HepG2 (cell line): Measurements from ENCODE around the gene SMIM41. TPM values are rescaled to one million over a fixed set of nuclear protein-coding genes. Genes with fewer than 3 reads are reported as not detected.

ENCODE experiments used
- ESRRA ChIP-seq: sonication (generic); formaldehyde crosslinking; IDR thresholded peaks from 2 replicates; pipeline ENCODE4 v1.5.1; 2020; ENCODE audit warnings: mild to moderate bottlenecking, low read depth, missing genetic modification reagents
- MED8 ChIP-seq: sonication (generic); formaldehyde crosslinking; IDR thresholded peaks from 2 replicates; pipeline ENCODE4 v1.8.1; 2023; ENCODE audit warnings: mild to moderate bottlenecking, missing genetic modification reagents; ENCODE audit not compliant: insufficient replicate concordance
- NR1H2 ChIP-seq: sonication (generic); formaldehyde crosslinking; IDR thresholded peaks from 2 replicates; pipeline ENCODE4 v1.8.1; 2022; ENCODE audit warnings: low read depth, missing genetic modification reagents, borderline replicate concordance
- PHF5A ChIP-seq: IDR thresholded peaks from one replicate; pipeline ENCODE4 v1.6.1; 2018; ENCODE audit warnings: low read depth, missing genetic modification reagents; ENCODE audit not compliant: unreplicated experiment
- RFXANK ChIP-seq: IDR thresholded peaks from 2 replicates; pipeline ENCODE4 v1.6.1; 2016
- SIN3A ChIP-seq: IDR thresholded peaks from 2 replicates; pipeline ENCODE4 v1.6.1; 2011; ENCODE audit warnings: low read depth, mild to moderate bottlenecking, control low read depth, low read length, borderline replicate concordance
- SKI ChIP-seq: fragments of 450-650 bp; IDR thresholded peaks from one replicate; pipeline ENCODE4 v1.6.1; 2018; ENCODE audit warnings: mild to moderate bottlenecking; ENCODE audit not compliant: partially characterized antibody
- ZC3H13 ChIP-seq: sonication (generic); formaldehyde crosslinking; IDR thresholded peaks from 2 replicates; pipeline ENCODE4 v1.8.1; 2023; ENCODE audit warnings: mild to moderate bottlenecking, missing genetic modification reagents, moderate library complexity
- ZNF101 ChIP-seq: sonication (generic); formaldehyde crosslinking; IDR thresholded peaks from 2 replicates; pipeline ENCODE4 v1.4.0; 2020; ENCODE audit warnings: mild to moderate bottlenecking, low read depth, missing genetic modification reagents, borderline replicate concordance
- ZNF121 ChIP-seq: sonication (generic); formaldehyde crosslinking; IDR thresholded peaks from 2 replicates; pipeline ENCODE4 v1.5.0; 2020; ENCODE audit warnings: mild to moderate bottlenecking, missing genetic modification reagents
- ZNF44 ChIP-seq: sonication (generic); formaldehyde crosslinking; IDR thresholded peaks from 2 replicates; pipeline ENCODE4 v1.5.1; 2020; ENCODE audit warnings: mild to moderate bottlenecking, missing genetic modification reagents
- ZNF530 ChIP-seq: sonication (generic); formaldehyde crosslinking; IDR thresholded peaks from 2 replicates; pipeline ENCODE4 v1.5.0; 2020; ENCODE audit warnings: low read depth, mild to moderate bottlenecking, missing genetic modification reagents
- ZNF550 ChIP-seq: sonication (generic); formaldehyde crosslinking; IDR thresholded peaks from 2 replicates; pipeline ENCODE4 v1.4.0; 2020; ENCODE audit warnings: mild to moderate bottlenecking, missing genetic modification reagents, borderline replicate concordance
- polyA plus RNA-seq, 8 experiments: library from polyadenylated mRNA; depleted of rRNA in 3 of 8; stranded (reverse) in 7 of 8; unstranded in 1 of 8; fragments of >200 nt; fragmentation: Illumina TruSeq in 4 of 8; extraction: Trizol in 4 of 8; gene quantifications; 2 replicates each; pipeline versions ENCODE4 v1.2.1 to v1.2.3, GENCODE V29; 2011 to 2016; ENCODE audit warnings: low read depth in 4 of 8, missing spikeins in 1 of 8, mixed read lengths in 1 of 8; ENCODE audit not compliant: insufficient read depth in 1 of 8
- total RNA-seq, 5 experiments: library from RNA; depleted of rRNA; stranded (reverse); fragments of >200 nt; fragmentation: Illumina TruSeq; extraction: Trizol; gene quantifications; 2 replicates each; pipeline ENCODE4 v1.2.3, GENCODE V29; 2016; ENCODE audit warnings: low read depth in 1 of 5
- TF ChIP-seq, protein P1 (sequence below): sonication (generic); formaldehyde crosslinking; IDR thresholded peaks from 2 replicates; pipeline ENCODE4 v1.4.0; 2020; ENCODE audit warnings: mild to moderate bottlenecking, missing genetic modification reagents
- TF ChIP-seq, protein P2 (sequence below): sonication (generic); formaldehyde crosslinking; IDR thresholded peaks from 2 replicates; pipeline ENCODE4 v1.8.1; 2023; ENCODE audit warnings: mild to moderate bottlenecking, missing genetic modification reagents
- TF ChIP-seq, protein P3 (sequence below): sonication (generic); formaldehyde crosslinking; IDR thresholded peaks from 2 replicates; pipeline ENCODE4; 2020; ENCODE audit warnings: missing genetic modification reagents, mild to moderate bottlenecking, borderline replicate concordance
- TF ChIP-seq, protein P4 (sequence below): sonication (generic); formaldehyde crosslinking; IDR thresholded peaks from 2 replicates; pipeline ENCODE4 v1.4.0; 2020; ENCODE audit warnings: missing genetic modification reagents
- TF ChIP-seq, protein P5 (sequence below): sonication (generic); formaldehyde crosslinking; IDR thresholded peaks from 2 replicates; pipeline ENCODE4 v1.8.0; 2022; ENCODE audit warnings: mild to moderate bottlenecking, missing genetic modification reagents

SMIM41 gene
- total and polyA plus RNA-seq, 2 of the 13 experiments (the other 11 are each of a cell fraction or from before 2014, with no cell fraction given): not detected

DNA sequence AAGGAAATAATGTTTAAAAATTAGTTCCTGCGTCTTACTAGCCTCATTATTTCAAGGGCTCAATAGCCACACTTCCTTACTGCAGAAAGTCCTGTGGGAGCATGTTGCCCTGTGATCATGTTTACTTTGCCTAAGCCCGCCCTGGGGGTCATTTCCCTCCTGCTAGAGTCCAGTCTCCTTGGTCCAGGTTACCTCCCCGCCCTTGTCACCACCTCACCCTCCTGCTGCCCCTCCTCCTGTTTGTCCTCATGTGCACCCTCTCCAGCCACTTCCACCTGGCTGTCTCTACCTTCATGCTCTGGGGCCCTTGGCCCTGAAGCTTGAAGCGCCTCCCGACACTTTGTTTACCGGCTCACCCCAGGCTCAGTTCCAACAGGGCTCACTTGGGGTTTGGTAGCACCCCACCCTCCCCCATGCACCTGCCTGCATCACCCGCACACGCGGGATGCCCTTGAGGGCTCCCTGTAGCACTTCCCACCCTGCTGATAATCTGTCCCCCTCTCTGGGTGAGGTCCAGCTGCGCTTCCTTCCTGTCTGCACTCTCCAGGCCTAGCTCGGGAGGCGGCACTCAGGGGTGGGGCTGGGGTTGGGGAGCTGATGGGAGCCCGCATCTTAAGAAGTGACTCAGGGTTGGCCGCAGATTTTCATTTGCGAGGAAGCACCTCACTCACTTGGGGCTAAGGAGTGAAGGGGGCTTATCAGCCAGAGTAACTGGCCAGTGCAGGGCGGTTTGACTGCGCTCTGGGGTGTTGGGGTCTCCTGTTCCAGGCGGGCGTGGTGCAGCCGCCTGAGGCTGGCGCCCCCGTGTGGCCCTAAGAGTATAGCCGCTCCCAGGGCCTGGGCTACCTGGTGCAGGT is 40.1 kb downstream of the SMIM41 start (continued):
- TF ChIP-seq, protein P1, sequence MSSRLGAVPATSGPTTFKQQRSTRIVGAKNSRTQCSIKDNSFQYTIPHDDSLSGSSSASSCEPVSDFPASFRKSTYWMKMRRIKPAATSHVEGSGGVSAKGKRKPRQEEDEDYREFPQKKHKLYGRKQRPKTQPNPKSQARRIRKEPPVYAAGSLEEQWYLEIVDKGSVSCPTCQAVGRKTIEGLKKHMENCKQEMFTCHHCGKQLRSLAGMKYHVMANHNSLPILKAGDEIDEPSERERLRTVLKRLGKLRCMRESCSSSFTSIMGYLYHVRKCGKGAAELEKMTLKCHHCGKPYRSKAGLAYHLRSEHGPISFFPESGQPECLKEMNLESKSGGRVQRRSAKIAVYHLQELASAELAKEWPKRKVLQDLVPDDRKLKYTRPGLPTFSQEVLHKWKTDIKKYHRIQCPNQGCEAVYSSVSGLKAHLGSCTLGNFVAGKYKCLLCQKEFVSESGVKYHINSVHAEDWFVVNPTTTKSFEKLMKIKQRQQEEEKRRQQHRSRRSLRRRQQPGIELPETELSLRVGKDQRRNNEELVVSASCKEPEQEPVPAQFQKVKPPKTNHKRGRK (CRISPR knock-in tag): no peak
- TF ChIP-seq ZNF530 (CRISPR knock-in tag) (no peak), RFXANK (CRISPR knock-in tag) (no peak), ZC3H13 (no peak), PHF5A (no peak), SKI (peak; percentile 13), MED8 (no peak), SIN3A (no peak), ESRRA (CRISPR knock-in tag) (peak; percentile 71; the same call in 1 of the 2 replicates), ZNF44 (CRISPR knock-in tag) (no peak), ZNF121 (CRISPR knock-in tag) (0 out of 2 replicates have a peak, but pooled peaks have one; percentile 13), ZNF101 (CRISPR knock-in tag) (0 out of 2 replicates have a peak, but pooled peaks have one; percentile 34), NR1H2 (no peak), ZNF550 (CRISPR knock-in tag) (no peak)
- TF ChIP-seq, protein P2, sequence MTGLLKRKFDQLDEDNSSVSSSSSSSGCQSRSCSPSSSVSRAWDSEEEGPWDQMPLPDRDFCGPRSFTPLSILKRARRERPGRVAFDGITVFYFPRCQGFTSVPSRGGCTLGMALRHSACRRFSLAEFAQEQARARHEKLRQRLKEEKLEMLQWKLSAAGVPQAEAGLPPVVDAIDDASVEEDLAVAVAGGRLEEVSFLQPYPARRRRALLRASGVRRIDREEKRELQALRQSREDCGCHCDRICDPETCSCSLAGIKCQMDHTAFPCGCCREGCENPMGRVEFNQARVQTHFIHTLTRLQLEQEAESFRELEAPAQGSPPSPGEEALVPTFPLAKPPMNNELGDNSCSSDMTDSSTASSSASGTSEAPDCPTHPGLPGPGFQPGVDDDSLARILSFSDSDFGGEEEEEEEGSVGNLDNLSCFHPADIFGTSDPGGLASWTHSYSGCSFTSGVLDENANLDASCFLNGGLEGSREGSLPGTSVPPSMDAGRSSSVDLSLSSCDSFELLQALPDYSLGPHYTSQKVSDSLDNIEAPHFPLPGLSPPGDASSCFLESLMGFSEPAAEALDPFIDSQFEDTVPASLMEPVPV (CRISPR knock-in tag): no peak
- TF ChIP-seq, protein P3, sequence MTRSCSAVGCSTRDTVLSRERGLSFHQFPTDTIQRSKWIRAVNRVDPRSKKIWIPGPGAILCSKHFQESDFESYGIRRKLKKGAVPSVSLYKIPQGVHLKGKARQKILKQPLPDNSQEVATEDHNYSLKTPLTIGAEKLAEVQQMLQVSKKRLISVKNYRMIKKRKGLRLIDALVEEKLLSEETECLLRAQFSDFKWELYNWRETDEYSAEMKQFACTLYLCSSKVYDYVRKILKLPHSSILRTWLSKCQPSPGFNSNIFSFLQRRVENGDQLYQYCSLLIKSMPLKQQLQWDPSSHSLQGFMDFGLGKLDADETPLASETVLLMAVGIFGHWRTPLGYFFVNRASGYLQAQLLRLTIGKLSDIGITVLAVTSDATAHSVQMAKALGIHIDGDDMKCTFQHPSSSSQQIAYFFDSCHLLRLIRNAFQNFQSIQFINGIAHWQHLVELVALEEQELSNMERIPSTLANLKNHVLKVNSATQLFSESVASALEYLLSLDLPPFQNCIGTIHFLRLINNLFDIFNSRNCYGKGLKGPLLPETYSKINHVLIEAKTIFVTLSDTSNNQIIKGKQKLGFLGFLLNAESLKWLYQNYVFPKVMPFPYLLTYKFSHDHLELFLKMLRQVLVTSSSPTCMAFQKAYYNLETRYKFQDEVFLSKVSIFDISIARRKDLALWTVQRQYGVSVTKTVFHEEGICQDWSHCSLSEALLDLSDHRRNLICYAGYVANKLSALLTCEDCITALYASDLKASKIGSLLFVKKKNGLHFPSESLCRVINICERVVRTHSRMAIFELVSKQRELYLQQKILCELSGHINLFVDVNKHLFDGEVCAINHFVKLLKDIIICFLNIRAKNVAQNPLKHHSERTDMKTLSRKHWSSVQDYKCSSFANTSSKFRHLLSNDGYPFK (CRISPR knock-in tag): peak; percentile 65; the same call in 1 of the 2 replicates
- TF ChIP-seq, protein P4, sequence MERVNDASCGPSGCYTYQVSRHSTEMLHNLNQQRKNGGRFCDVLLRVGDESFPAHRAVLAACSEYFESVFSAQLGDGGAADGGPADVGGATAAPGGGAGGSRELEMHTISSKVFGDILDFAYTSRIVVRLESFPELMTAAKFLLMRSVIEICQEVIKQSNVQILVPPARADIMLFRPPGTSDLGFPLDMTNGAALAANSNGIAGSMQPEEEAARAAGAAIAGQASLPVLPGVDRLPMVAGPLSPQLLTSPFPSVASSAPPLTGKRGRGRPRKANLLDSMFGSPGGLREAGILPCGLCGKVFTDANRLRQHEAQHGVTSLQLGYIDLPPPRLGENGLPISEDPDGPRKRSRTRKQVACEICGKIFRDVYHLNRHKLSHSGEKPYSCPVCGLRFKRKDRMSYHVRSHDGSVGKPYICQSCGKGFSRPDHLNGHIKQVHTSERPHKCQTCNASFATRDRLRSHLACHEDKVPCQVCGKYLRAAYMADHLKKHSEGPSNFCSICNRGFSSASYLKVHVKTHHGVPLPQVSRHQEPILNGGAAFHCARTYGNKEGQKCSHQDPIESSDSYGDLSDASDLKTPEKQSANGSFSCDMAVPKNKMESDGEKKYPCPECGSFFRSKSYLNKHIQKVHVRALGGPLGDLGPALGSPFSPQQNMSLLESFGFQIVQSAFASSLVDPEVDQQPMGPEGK (CRISPR knock-in tag): peak; percentile 89
- TF ChIP-seq, protein P5, sequence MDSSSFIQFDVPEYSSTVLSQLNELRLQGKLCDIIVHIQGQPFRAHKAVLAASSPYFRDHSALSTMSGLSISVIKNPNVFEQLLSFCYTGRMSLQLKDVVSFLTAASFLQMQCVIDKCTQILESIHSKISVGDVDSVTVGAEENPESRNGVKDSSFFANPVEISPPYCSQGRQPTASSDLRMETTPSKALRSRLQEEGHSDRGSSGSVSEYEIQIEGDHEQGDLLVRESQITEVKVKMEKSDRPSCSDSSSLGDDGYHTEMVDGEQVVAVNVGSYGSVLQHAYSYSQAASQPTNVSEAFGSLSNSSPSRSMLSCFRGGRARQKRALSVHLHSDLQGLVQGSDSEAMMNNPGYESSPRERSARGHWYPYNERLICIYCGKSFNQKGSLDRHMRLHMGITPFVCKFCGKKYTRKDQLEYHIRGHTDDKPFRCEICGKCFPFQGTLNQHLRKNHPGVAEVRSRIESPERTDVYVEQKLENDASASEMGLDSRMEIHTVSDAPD: no peak
